CD14-positive monocyte (primary cell): ENCODE results near the gene VPS36. TPM values are rescaled to one million over a fixed set of nuclear protein-coding genes. Genes with fewer than 3 reads are reported as not detected.
A peak's percentile ranks its signal among the peaks of the same experiment; 100 is the strongest.

Source experiments
- DNase-seq, 3 donors: peaks; one replicate each; pipeline ENCODE4 v3.0.0-alpha.2; 2011 to 2022
- H2AFZ ChIP-seq: 2 replicates; pipeline ENCODE4 v1.6.0; 2012; ENCODE audit warnings: mild to moderate bottlenecking, low read depth, low read length, inconsistent platforms; ENCODE audit not compliant: insufficient read depth, poor library complexity, severe bottlenecking
- H3K27ac ChIP-seq, 2 donors: 1 replicate in 1 of 2; 2 replicates in 1 of 2; pipeline ENCODE4 v1.5.1; 2012 to 2013; ENCODE audit warnings: low read length in 2 of 2, control low read depth in 1 of 2, inconsistent platforms in 1 of 2, low read depth in 1 of 2, mild to moderate bottlenecking in 1 of 2
- H3K27me3 ChIP-seq, 2 donors: one replicate each; pipeline versions ENCODE4 v1.6.0 to v1.6.1; 2011 to 2013; ENCODE audit warnings: low read length in 2 of 2; ENCODE audit not compliant: control insufficient read depth in 2 of 2, insufficient read depth in 2 of 2
- H3K36me3 ChIP-seq, 2 donors: replicated peaks in 1 of 2; 1 replicate in 1 of 2; 2 replicates in 1 of 2; pipeline versions ENCODE4 v1.5.1 to v1.6.1; 2012 to 2013; ENCODE audit warnings: low read length in 2 of 2, control low read depth in 1 of 2, inconsistent platforms in 1 of 2, mild to moderate bottlenecking in 1 of 2; ENCODE audit not compliant: insufficient read depth in 2 of 2, control insufficient read depth in 1 of 2
- H3K4me1 ChIP-seq, 2 donors: 1 replicate in 1 of 2; 2 replicates in 1 of 2; pipeline versions ENCODE4 v1.5.1 to v1.6.1; 2012 to 2013; ENCODE audit warnings: low read length in 2 of 2, control low read depth in 1 of 2, inconsistent platforms in 1 of 2, mild to moderate bottlenecking in 1 of 2, moderate library complexity in 1 of 2; ENCODE audit not compliant: insufficient read depth in 2 of 2, control insufficient read depth in 1 of 2
- H3K4me2 ChIP-seq: replicated peaks from 2 replicates; pipeline ENCODE3; 2012; ENCODE audit warnings: low read length, moderate library complexity, mild to moderate bottlenecking; ENCODE audit not compliant: poor library complexity, severe bottlenecking; ENCODE audit errors: extremely low read depth
- H3K4me3 ChIP-seq, 3 experiments: fragments of 200-600 bp in 1 of 3; sonication (generic) in 1 of 3; replicated peaks in 1 of 3; 1 replicate in 2 of 3; 2 replicates in 1 of 3; pipeline ENCODE4 v1.5.1; 2011 to 2013; ENCODE audit warnings: low read length in 3 of 3, mild to moderate bottlenecking in 3 of 3, control low read depth in 2 of 3, low read depth in 2 of 3, inconsistent platforms in 1 of 3, moderate library complexity in 1 of 3
- H3K79me2 ChIP-seq: 2 replicates; pipeline ENCODE4 v1.6.0; 2012; ENCODE audit warnings: mild to moderate bottlenecking, control low read depth, inconsistent platforms, low read length, moderate library complexity; ENCODE audit not compliant: insufficient read depth
- H3K9ac ChIP-seq: 2 replicates; pipeline ENCODE4 v1.6.0; 2017; ENCODE audit warnings: low read length, mild to moderate bottlenecking; ENCODE audit not compliant: insufficient read depth, poor library complexity, severe bottlenecking
- H3K9me3 ChIP-seq, 2 donors: replicated peaks in 1 of 2; 1 replicate in 1 of 2; 2 replicates in 1 of 2; pipeline versions ENCODE4 v1.5.1 to v1.6.1; 2012 to 2013; ENCODE audit warnings: low read length in 2 of 2, control low read depth in 1 of 2; ENCODE audit not compliant: control insufficient read depth in 1 of 2, insufficient read depth in 1 of 2
- H4K20me1 ChIP-seq: 2 replicates; pipeline ENCODE4 v1.6.0; 2012; ENCODE audit warnings: mild to moderate bottlenecking, low read length, control low read depth, moderate library complexity; ENCODE audit not compliant: insufficient read depth
- H3K27ac Mint-ChIP-seq, 7 donors: one replicate each; pipeline ENCODE4 v1.8.0; 2020; ENCODE audit warnings: mild to moderate bottlenecking in 7 of 7, mixed read lengths in 7 of 7, moderate library complexity in 6 of 7, inconsistent platforms in 2 of 7
- H3K27me3 Mint-ChIP-seq, 3 donors: one replicate each; pipeline ENCODE4 v1.8.0; 2021 to 2022; ENCODE audit warnings: low read depth in 3 of 3, mild to moderate bottlenecking in 3 of 3, mixed read lengths in 3 of 3, moderate library complexity in 3 of 3, inconsistent platforms in 1 of 3
- H3K36me3 Mint-ChIP-seq, 2 donors: one replicate each; pipeline ENCODE4 v1.8.0; 2020; ENCODE audit warnings: mixed read lengths in 2 of 2, inconsistent platforms in 1 of 2, mild to moderate bottlenecking in 1 of 2
- H3K4me1 Mint-ChIP-seq: one replicate; pipeline ENCODE4 v1.8.0; 2020; ENCODE audit warnings: mild to moderate bottlenecking, mixed read lengths
- H3K4me3 Mint-ChIP-seq, 2 donors: one replicate each; pipeline ENCODE4 v1.8.0; 2020; ENCODE audit warnings: mild to moderate bottlenecking in 2 of 2, mixed read lengths in 2 of 2, moderate library complexity in 1 of 2
- H3K9me3 Mint-ChIP-seq, 7 donors: one replicate each; pipeline ENCODE4 v1.8.0; 2020 to 2022; ENCODE audit warnings: mixed read lengths in 7 of 7, mild to moderate bottlenecking in 6 of 7, moderate library complexity in 6 of 7, inconsistent platforms in 2 of 7
- WGBS: methylation state at CpG from one replicate; pipeline ENCODE4 v1.1.5; 2013; ENCODE audit warnings: missing lambda C conversion rate; ENCODE audit not compliant: insufficient coverage; 5-methylcytosine and 5-hydroxymethylcytosine counted together
- intact Hi-C, 2 donors: fragments of 100-400 bp; cut with micrococcal nuclease; formaldehyde crosslinking; loops; one replicate each; pipeline versions ENCODE4 v1.15.0 to v1.15.1; 2023
- polyA plus RNA-seq, 3 donors: library from polyadenylated mRNA; depleted of rRNA in 1 of 3; unstranded in 2 of 3; stranded (reverse) in 1 of 3; fragments of 300-500 nt in 2 of 3; fragments of >200 nt in 1 of 3; fragmentation: Illumina TruSeq in 2 of 3; gene quantifications; 1 replicate in 2 of 3; 2 replicates in 1 of 3; pipeline ENCODE4 v1.2.3, GENCODE V29; 2012 to 2021
- TF ChIP-seq, protein P1 (sequence below): fragments of 200-600 bp; IDR thresholded peaks from one replicate; pipeline ENCODE4 v1.8.0; 2022; ENCODE audit warnings: antibody characterized with exemption, mild to moderate bottlenecking

Gene VPS36
- polyA plus RNA-seq, 3 donors: 20.3 to 37.0 (median 25.2) TPM

DNA sequence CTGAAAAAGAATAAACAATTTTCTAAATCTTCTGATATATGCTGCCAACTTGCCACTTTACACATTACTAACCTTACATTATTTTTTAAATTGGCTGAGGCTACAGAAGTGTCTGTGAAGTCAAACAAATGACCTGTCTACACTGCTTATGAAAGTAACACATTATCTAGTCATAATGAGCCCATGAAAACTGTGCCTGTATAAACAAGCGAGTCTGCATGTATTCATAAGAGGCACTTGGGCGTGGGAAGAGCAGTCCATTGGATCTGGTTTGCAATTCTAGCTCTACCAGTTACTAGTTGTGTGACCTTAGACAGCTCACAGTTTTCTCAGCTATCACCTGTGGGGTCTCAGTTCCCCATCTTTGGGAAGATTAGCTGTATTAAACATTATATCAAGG lies 3.1 kb downstream of the VPS36 start:
- intact Hi-C loops: no loop called here
- no peak overlapping the region for H3K9ac ChIP-seq
- H3K36me3 Mint-ChIP-seq: peaks cover 10 to 13% of the 10 kb centered on the region in 2 donors
- peak overlapping the region in 1 of 2 donors; percentile 49 for H3K27ac ChIP-seq
- H3K4me1 Mint-ChIP-seq: peaks cover 31% of the 10 kb centered on the region
- no peak overlapping the region for H3K27ac Mint-ChIP-seq
- no peak for DNase-seq
- no peaks in the 10 kb centered on the region for H3K27me3 Mint-ChIP-seq
- no peaks in the 10 kb centered on the region for H3K27me3 ChIP-seq
- no peak overlapping the region for H3K4me3 ChIP-seq
- H3K79me2 ChIP-seq: peaks cover 68% of the 10 kb centered on the region
- TF ChIP-seq, protein P1, sequence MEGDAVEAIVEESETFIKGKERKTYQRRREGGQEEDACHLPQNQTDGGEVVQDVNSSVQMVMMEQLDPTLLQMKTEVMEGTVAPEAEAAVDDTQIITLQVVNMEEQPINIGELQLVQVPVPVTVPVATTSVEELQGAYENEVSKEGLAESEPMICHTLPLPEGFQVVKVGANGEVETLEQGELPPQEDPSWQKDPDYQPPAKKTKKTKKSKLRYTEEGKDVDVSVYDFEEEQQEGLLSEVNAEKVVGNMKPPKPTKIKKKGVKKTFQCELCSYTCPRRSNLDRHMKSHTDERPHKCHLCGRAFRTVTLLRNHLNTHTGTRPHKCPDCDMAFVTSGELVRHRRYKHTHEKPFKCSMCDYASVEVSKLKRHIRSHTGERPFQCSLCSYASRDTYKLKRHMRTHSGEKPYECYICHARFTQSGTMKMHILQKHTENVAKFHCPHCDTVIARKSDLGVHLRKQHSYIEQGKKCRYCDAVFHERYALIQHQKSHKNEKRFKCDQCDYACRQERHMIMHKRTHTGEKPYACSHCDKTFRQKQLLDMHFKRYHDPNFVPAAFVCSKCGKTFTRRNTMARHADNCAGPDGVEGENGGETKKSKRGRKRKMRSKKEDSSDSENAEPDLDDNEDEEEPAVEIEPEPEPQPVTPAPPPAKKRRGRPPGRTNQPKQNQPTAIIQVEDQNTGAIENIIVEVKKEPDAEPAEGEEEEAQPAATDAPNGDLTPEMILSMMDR: no peak
- no peak overlapping the region for H3K4me2 ChIP-seq
- no peak overlapping the region for H2AFZ ChIP-seq
- no peaks in the 10 kb centered on the region for H3K9me3 ChIP-seq
- H3K4me1 ChIP-seq: peaks cover 20 to 22% of the 10 kb centered on the region in 2 donors
- peaks cover 35% of the 10 kb centered on the region for H4K20me1 ChIP-seq
- H3K4me3 Mint-ChIP-seq: no peak overlapping the region
- 100% methylated on average over 1 of the region's 2 CpGs for WGBS
- H3K9me3 Mint-ChIP-seq: peaks cover 0 to 2% (median 0%) of the 10 kb centered on the region in 7 donors
- H3K36me3 ChIP-seq: peaks cover 4 to 18% of the 10 kb centered on the region in 2 donors

DNA sequence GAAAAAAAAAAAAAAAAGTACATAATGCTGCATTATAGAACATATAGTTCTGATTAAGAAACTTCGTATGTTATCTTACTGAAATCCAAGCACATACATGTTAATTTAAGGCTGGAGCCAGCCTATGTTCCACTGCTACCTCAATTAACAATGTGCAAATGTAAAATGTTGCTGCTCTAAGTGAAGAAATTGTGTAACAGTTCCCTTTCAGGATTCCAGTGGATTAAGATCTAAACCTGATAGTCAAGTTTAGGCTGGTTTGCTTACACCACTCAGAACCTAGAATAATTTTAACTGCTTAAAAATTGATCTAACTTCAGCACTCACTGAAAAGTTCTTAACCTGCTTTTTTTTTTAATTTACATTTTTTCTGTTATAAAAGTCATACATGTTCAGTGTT lies 4.2 kb downstream of the VPS36 start:
- Mint-ChIP-seq H3K27ac (peak overlapping the region in 1 of 7 donors; percentile 43), H3K4me3 (no peak overlapping the region), H3K36me3 (peaks cover 18 to 22% of the 10 kb centered on the region in 2 donors), H3K27me3 (no peaks in the 10 kb centered on the region), H3K4me1 (peaks cover 31% of the 10 kb centered on the region), H3K9me3 (peaks cover 0 to 2% (median 0%) of the 10 kb centered on the region in 7 donors)
- Histone ChIP-seq H3K4me3 (no peak overlapping the region), H4K20me1 (peaks cover 46% of the 10 kb centered on the region), H2AFZ (no peak overlapping the region), H3K79me2 (peaks cover 79% of the 10 kb centered on the region), H3K36me3 (peaks cover 14 to 28% of the 10 kb centered on the region in 2 donors), H3K4me1 (peaks cover 20 to 22% of the 10 kb centered on the region in 2 donors), H3K27me3 (no peaks in the 10 kb centered on the region), H3K4me2 (no peak overlapping the region), H3K27ac (no peak overlapping the region), H3K9ac (no peak overlapping the region), H3K9me3 (no peaks in the 10 kb centered on the region)
- TF ChIP-seq, protein P1: no peak
- no CpG with 5 or more reads among the region's 1 CpG for WGBS
- DNase-seq: no peak
- intact Hi-C loops: no loop called here
